ENCODE results near the gene FFAR3. TPM values are rescaled to one million over a fixed set of nuclear protein-coding genes. Genes with fewer than 3 reads are reported as not detected.
"Not testable (repeated sequence)": the region's sequence is repeated elsewhere in the genome, so short reads cannot be mapped to it uniquely, and the experiment has no call there.

FFAR3 gene
- total and polyA plus RNA-seq, 2 of the 13 experiments (the other 11 are each of a cell fraction or from before 2014, with no cell fraction given): not detected

GRCh38 chr19:35373492-35373891 lies 15.2 kb downstream of the FFAR3 start (continued):
- TF ChIP-seq JDP2 (CRISPR knock-in tag; IDR thresholded peaks at IDR 0.05; ENCODE audit: borderline replicate concordance): no peak

- H3K9ac ChIP-seq (ENCODE audit: insufficient read depth, low read depth, low read length); H3K27me3 ChIP-seq (ENCODE audit: control insufficient read depth in 1 of 2, insufficient read depth in 2 of 2, low read length in 2 of 2); in situ Hi-C loops (cut with HindIII; ENCODE audit: extremely low pct_ligation_motif_present, low pct_unique_long_range_greater_than_20kb); CTCF ChIA-PET (ENCODE audit: low intra/inter-chr PET ratio, low total read pairs); H3K4me3 ChIP-seq (replicated peaks in 1 of 3; ENCODE audit: insufficient read depth in 1 of 3, low read depth in 2 of 3, low read length in 3 of 3); H3K27ac ChIP-seq (ENCODE audit: extremely low read length, insufficient read depth, low read length); POLR2A ChIA-PET; intact Hi-C loops (cut with micrococcal nuclease; ENCODE audit: unreplicated experiment); H3K79me2 ChIP-seq (ENCODE audit: insufficient read depth, low read length); H3K36me3 ChIP-seq (replicated peaks in 1 of 2; ENCODE audit: control insufficient read depth in 1 of 2, insufficient read depth in 2 of 2, low read length in 2 of 2); H4K20me1 ChIP-seq (ENCODE audit: insufficient read depth, low read length); H3K4me2 ChIP-seq (ENCODE audit: low read depth, low read length); DNase-seq (ENCODE audit: low spot score); FAIRE-seq; BruUV-seq (replicated peaks); ATAC-seq; H3K9me3 ChIP-seq (ENCODE audit: low read length); H2AFZ ChIP-seq (ENCODE audit: low read length): not testable (repeated sequence)
- H3K4me1 ChIP-seq (ENCODE audit: insufficient read depth, low read length): peaks cover 39% of the 10 kb centered on the region
Measured at GRCh38 chr19:35374031-35374430, 15.8 kb downstream of the FFAR3 start.

- intact Hi-C loops (cut with micrococcal nuclease; ENCODE audit: unreplicated experiment) (no loop called here), in situ Hi-C loops (cut with HindIII; ENCODE audit: extremely low pct_ligation_motif_present, low pct_unique_long_range_greater_than_20kb) (no loop called here)
- FAIRE-seq (no peak), DNase-seq (ENCODE audit: low spot score) (no peak), ATAC-seq (no peak)
- H3K4me3 ChIP-seq (replicated peaks in 1 of 3; ENCODE audit: insufficient read depth in 1 of 3, low read depth in 2 of 3, low read length in 3 of 3): no peak overlapping the region
- H2AFZ ChIP-seq (ENCODE audit: low read length): no peak overlapping the region
- POLR2A ChIA-PET: interaction anchor here (0.6 kb wide), 1 partner anchor 235 kb away, joined by 3 read pairs; no protein-coding TSS in a partner anchor
- H3K79me2 ChIP-seq (ENCODE audit: insufficient read depth, low read length): no peaks in the 10 kb centered on the region
- H3K9me3 ChIP-seq (ENCODE audit: low read length): no peaks in the 10 kb centered on the region
- H3K27ac ChIP-seq (ENCODE audit: extremely low read length, insufficient read depth, low read length): no peak overlapping the region
- H3K4me1 ChIP-seq (ENCODE audit: insufficient read depth, low read length): peaks cover 56% of the 10 kb centered on the region
- BruUV-seq (replicated peaks): no TSS peak
- H3K36me3 ChIP-seq (replicated peaks in 1 of 2; ENCODE audit: control insufficient read depth in 1 of 2, insufficient read depth in 2 of 2, low read length in 2 of 2): no peaks in the 10 kb centered on the region
- 93% methylated on average over 12 of the region's 12 CpGs for WGBS (ENCODE audit: low lambda C conversion rate)
- H3K4me2 ChIP-seq (ENCODE audit: low read depth, low read length): no peak overlapping the region
- no peak overlapping the region for H3K9ac ChIP-seq (ENCODE audit: insufficient read depth, low read depth, low read length)
- H4K20me1 ChIP-seq (ENCODE audit: insufficient read depth, low read length): no peaks in the 10 kb centered on the region
- no peaks in the 10 kb centered on the region for H3K27me3 ChIP-seq (ENCODE audit: control insufficient read depth in 1 of 2, insufficient read depth in 2 of 2, low read length in 2 of 2)
- CTCF ChIA-PET (ENCODE audit: low intra/inter-chr PET ratio, low total read pairs): no interaction called here
- no peak for TF ChIP-seq ZFP62 (CRISPR knock-in tag; IDR thresholded peaks at IDR 0.05)
- TF ChIP-seq THAP9 (CRISPR knock-in tag; IDR thresholded peaks at IDR 0.05; ENCODE audit: borderline replicate concordance): no peak
- TF ChIP-seq ZNF513 (CRISPR knock-in tag; conservative IDR thresholded peaks at IDR 0.05): no peak
- TF ChIP-seq TGIF2 (CRISPR knock-in tag; IDR thresholded peaks at IDR 0.05): no peak
- TF ChIP-seq BATF2 (CRISPR knock-in tag; IDR thresholded peaks at IDR 0.05): no peak
- TF ChIP-seq GATAD1 (CRISPR knock-in tag; IDR thresholded peaks at IDR 0.05): no peak
- TF ChIP-seq THRA (CRISPR knock-in tag; IDR thresholded peaks at IDR 0.05; ENCODE audit: borderline replicate concordance): no peak
- TF ChIP-seq ZNF232 (CRISPR knock-in tag; IDR thresholded peaks at IDR 0.05; ENCODE audit: borderline replicate concordance): no peak
Measured at GRCh38 chr19:35375505-35376307, 17.4 kb downstream of the FFAR3 start.
